GM18858 (cell line): ENCODE data around the gene CHST9.

Experiments
- ATAC-seq: cut with Tn5 transposase; IDR thresholded peaks from one replicate; pipeline ENCODE4 v1.9.1; 2021; ENCODE audit not compliant: unreplicated experiment

The CHST9 gene

GRCh38 chr18:26869640-26870039 is 315.5 kb downstream of the CHST9 start:
- peak; percentile 76 for ATAC-seq

GRCh38 chr18:26868968-26869586 is 316.0 kb downstream of the CHST9 start:
- no peak for ATAC-seq

GRCh38 chr18:26867471-26867870 is 317.6 kb downstream of the CHST9 start:
- no peak for ATAC-seq

GRCh38 chr18:26865557-26865956 is 319.6 kb downstream of the CHST9 start, which contains the start of gene AQP4:
TSS of gene AQP4 (minus strand) at chr18:26865707. CDS start at chr18:26865689, 18 bp downstream.
- no peak for ATAC-seq

DNA sequence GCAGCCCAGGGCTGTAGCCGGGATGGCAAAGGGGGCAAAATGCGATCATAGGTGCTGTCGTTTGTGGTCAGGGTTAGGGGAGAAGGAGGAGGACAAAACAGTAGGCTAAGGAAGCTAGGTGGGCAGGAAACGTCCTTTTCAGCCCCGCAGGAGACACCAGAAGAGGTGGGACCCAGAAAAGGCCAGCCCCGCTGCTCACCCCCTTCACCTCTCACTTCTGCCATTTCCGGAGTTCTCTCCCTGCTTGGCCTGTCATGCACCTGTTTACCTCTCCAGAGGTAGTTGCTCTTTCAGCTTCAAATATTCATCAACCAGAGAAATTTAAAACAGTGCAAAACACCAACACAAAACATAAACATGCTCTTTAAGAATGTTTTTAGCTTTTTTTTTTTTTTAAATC is 320.4 kb downstream of the CHST9 start:
- ATAC-seq, result no peak

DNA sequence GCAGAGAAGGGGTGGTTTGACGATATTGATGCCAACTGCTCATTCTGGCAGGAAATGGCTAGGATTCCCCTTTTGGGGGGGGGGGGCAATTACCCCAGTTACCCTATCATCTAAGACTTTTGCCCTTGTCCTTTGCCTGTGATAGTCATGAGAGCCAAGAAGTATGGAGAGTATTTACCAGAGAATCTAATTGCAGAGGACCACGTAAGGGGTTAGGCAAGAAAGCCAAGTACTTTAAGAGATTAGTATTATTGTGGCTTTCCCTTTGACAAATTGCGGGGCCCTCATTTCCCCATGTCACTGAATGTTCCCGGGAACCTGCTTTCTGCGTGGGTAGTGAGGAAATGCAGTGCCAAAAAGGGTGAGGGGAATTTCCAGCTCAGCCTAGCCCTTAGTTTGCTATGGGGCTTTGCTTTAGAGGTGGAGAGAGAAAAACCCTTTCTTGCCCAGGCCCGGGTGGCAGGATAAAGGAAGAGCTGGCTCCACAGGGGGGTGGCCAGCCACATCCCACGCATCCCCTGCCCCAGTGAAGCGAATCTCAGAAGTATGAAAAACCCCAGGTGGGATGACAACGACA is 321.1 kb downstream of the CHST9 start:
- no peak for ATAC-seq

DNA sequence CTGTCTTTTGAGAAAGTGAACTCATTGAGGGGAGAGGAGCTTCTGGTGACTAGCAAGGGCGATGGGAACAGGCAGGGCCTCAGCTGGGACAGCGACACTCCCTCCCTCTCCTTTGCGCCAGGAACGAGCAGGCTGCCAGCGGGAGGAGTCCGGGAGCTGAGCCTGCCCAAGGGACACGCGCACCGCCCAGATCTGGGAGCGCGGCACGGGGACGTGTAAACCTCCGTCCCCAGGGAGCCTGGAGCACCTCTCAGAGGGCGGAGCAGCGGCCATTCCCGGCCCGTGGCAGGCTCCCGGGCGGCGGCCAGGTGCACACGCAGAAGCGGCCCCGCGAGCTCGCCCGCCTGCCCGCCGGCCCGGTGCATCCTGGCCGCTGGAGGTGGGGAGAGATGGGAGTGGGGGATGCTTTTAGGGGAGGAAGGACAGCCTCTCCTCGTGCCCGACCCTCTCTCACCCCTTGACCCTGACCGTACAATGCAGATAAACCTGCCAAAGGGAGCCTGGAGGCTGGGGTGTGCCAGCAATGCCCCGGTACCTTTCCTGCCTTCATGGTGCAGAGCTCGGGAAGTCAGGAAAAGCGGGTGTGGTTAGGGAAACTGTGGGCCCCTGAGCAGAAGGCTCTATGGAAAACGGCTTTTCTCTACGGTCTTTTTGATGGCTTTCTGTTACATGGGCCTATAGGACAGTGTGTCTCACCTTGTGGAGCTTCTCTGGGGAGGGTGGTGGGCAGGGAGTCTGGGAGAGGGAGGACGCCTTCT is 321.8 kb downstream of the CHST9 start:
- no peak for ATAC-seq

- no peak for ATAC-seq
Observed at GRCh38 chr18:26862084-26862483, 323.0 kb downstream of the CHST9 start.
